B cell (primary cell): ENCODE measurements around the gene ARMC6. TPM values are rescaled to one million over a fixed set of nuclear protein-coding genes. Genes with fewer than 3 reads are reported as not detected.

Source experiments
- ATAC-seq: fragments of 200-7000 bp; cut with Tn5 transposase; one replicate; pipeline ENCODE4 v1.10.0; 2021; ENCODE audit warnings: low read depth, mild to moderate bottlenecking, moderate number of reproducible peaks, moderate library complexity
- CTCF ChIA-PET: fragments of 350-600 bp; sonication (Branson Sonifier 250); formaldehyde crosslinking; loops from one replicate; lab custom pipeline; 2021; ENCODE audit warnings: antibody characterized with exemption, inconsistent platforms; lab: Charles Lee
- POLR2A ChIA-PET: fragments of 350-600 bp; sonication (Branson Sonifier 250); formaldehyde crosslinking; loops from one replicate; lab custom pipeline; 2021; ENCODE audit warnings: antibody characterized with exemption; lab: Charles Lee
- DNase-seq: peaks from one replicate; pipeline ENCODE4 v3.0.0; 2013
- H2AFZ ChIP-seq: 2 replicates; pipeline ENCODE4 v1.6.1; 2012; ENCODE audit warnings: mild to moderate bottlenecking, low read depth, low read length; ENCODE audit not compliant: insufficient read depth, poor library complexity, severe bottlenecking
- H3K27ac ChIP-seq, 2 donors: 1 replicate in 1 of 2; 2 replicates in 1 of 2; pipeline ENCODE4 v1.5.1; 2012 to 2013; ENCODE audit warnings: low read length in 2 of 2, mild to moderate bottlenecking in 2 of 2, moderate library complexity in 1 of 2
- H3K27me3 ChIP-seq, 4 experiments: fragments of 200-600 bp in 1 of 4; sonication (generic) in 1 of 4; replicated peaks in 1 of 4; 1 replicate in 2 of 4; 2 replicates in 2 of 4; pipeline versions ENCODE4 v1.6.1 to v1.7.0; 2013 to 2016; ENCODE audit warnings: low read length in 3 of 4, mild to moderate bottlenecking in 2 of 4, mixed read lengths in 1 of 4, moderate library complexity in 1 of 4; ENCODE audit not compliant: insufficient read depth in 4 of 4, control insufficient read depth in 3 of 4; ENCODE audit errors: control extremely low read depth in 1 of 4
- H3K36me3 ChIP-seq, 2 experiments: replicated peaks in 1 of 2; 1 replicate in 1 of 2; 2 replicates in 1 of 2; pipeline versions ENCODE4 v1.6.1 to v1.7.1; 2013; ENCODE audit warnings: low read length in 1 of 2; ENCODE audit not compliant: insufficient read depth in 2 of 2, control insufficient read depth in 1 of 2; ENCODE audit errors: control extremely low read depth in 1 of 2, extremely low read depth in 1 of 2
- H3K4me1 ChIP-seq, 2 donors: fragments of 200-600 bp in 1 of 2; sonication (generic) in 1 of 2; 1 replicate in 1 of 2; 2 replicates in 1 of 2; pipeline versions ENCODE4 v1.5.1 to v1.6.1; 2013 to 2017; ENCODE audit warnings: low read length in 2 of 2; ENCODE audit not compliant: control insufficient read depth in 2 of 2, insufficient read depth in 2 of 2
- H3K4me2 ChIP-seq: replicated peaks from 2 replicates; pipeline ENCODE3; 2012; ENCODE audit warnings: mild to moderate bottlenecking, low read depth, low read length; ENCODE audit not compliant: poor library complexity, severe bottlenecking
- H3K4me3 ChIP-seq, 5 experiments: fragments of 200-600 bp in 1 of 5; sonication (generic) in 1 of 5; 1 replicate in 3 of 5; 2 replicates in 2 of 5; pipeline versions ENCODE4 v1.5.1 to v1.7.0; 2011 to 2016; ENCODE audit warnings: low read length in 4 of 5, mild to moderate bottlenecking in 4 of 5, low read depth in 2 of 5, control low read depth in 1 of 5, moderate library complexity in 1 of 5; ENCODE audit not compliant: insufficient read depth in 1 of 5; ENCODE audit errors: control extremely low read depth in 1 of 5, extremely low read depth in 1 of 5
- H3K79me2 ChIP-seq: fragments of 200-600 bp; sonication (generic); one replicate; pipeline ENCODE4 v1.6.0; 2016; ENCODE audit warnings: low read length; ENCODE audit not compliant: control insufficient read depth, insufficient read depth
- H3K9ac ChIP-seq: fragments of 200-600 bp; sonication (generic); 2 replicates; pipeline ENCODE4 v1.6.1; 2017; ENCODE audit warnings: mild to moderate bottlenecking, low read length, moderate library complexity
- H3K9me3 ChIP-seq, 3 donors: one replicate each; pipeline versions ENCODE4 v1.6.1 to v1.7.1; 2013; ENCODE audit warnings: low read length in 2 of 3; ENCODE audit not compliant: control insufficient read depth in 2 of 3, insufficient read depth in 1 of 3; ENCODE audit errors: control extremely low read depth in 1 of 3
- H4K20me1 ChIP-seq: 2 replicates; pipeline ENCODE4 v1.6.0; 2012; ENCODE audit warnings: mild to moderate bottlenecking, low read length; ENCODE audit not compliant: insufficient read depth, control insufficient read depth, poor library complexity, severe bottlenecking
- H3K27ac Mint-ChIP-seq: one replicate; pipeline ENCODE4 v1.8.0; 2021; ENCODE audit warnings: mixed read lengths
- H3K27me3 Mint-ChIP-seq: one replicate; pipeline ENCODE4 v1.8.0; 2021; ENCODE audit warnings: mixed read lengths
- H3K4me1 Mint-ChIP-seq: one replicate; pipeline ENCODE4 v1.8.0; 2021; ENCODE audit warnings: mixed read lengths
- H3K4me3 Mint-ChIP-seq: one replicate; pipeline ENCODE4 v1.8.0; 2021; ENCODE audit warnings: mixed read lengths
- H3K9me3 Mint-ChIP-seq: one replicate; pipeline ENCODE4 v1.8.0; 2022; ENCODE audit warnings: mixed read lengths; ENCODE audit not compliant: insufficient read depth
- CTCF ChIP-seq: fragments of 200-600 bp; IDR thresholded peaks from one replicate; pipeline ENCODE4 v1.8.0; 2022; ENCODE audit warnings: antibody characterized with exemption, mild to moderate bottlenecking
- EZH2 ChIP-seq: IDR thresholded peaks from 2 replicates; pipeline ENCODE4 v1.6.1; 2012; ENCODE audit warnings: borderline replicate concordance, low read depth, mild to moderate bottlenecking, moderate library complexity, low read length; ENCODE audit not compliant: insufficient read depth, poor library complexity, severe bottlenecking
- WGBS: methylation state at CpG from one replicate; pipeline ENCODE4 v1.1.5; 2013; ENCODE audit warnings: missing lambda C conversion rate; ENCODE audit not compliant: insufficient coverage; 5-methylcytosine and 5-hydroxymethylcytosine counted together
- intact Hi-C: fragments of 100-400 bp; cut with micrococcal nuclease; formaldehyde crosslinking; loops from one replicate; pipeline ENCODE4 v1.10.0; 2022
- polyA plus RNA-seq: library from polyadenylated mRNA; depleted of rRNA; stranded (reverse); fragments of >200 nt; gene quantifications from 2 replicates; pipeline ENCODE4 v1.2.3, GENCODE V29; 2012
- total RNA-seq, 2 donors: library from RNA; stranded (reverse); fragments of 120-200 nt in 1 of 2; gene quantifications; 1 replicate in 1 of 2; 2 replicates in 1 of 2; pipeline versions ENCODE4 v1.2.3 to v1.2.4, GENCODE V29; 2013 to 2022

Gene ARMC6
- total and polyA plus RNA-seq, 2 donors (not counting 1 experiment from before 2014, with no cell fraction given) = 15.2 to 27.6 TPM

- peaks cover 0 to 50% of the 10 kb centered on the region in 2 experiments for H3K36me3 ChIP-seq
- no peaks in the 10 kb centered on the region for H3K4me1 ChIP-seq
- WGBS = 94% methylated on average over 9 of the region's 9 CpGs
- no peaks in the 10 kb centered on the region for H3K27me3 ChIP-seq
- ChIA-PET POLR2A (no interaction called here), CTCF (interaction anchor here (0.7 to 3.8 kb wide), 6 partner anchors 11 to 127 kb away, joined by 3 to 27 read pairs (median 6); no protein-coding TSS in a partner anchor)
- Mint-ChIP-seq H3K27ac (no peak overlapping the region), H3K4me3 (no peak overlapping the region), H3K9me3 (no peaks in the 10 kb centered on the region), H3K27me3 (no peaks in the 10 kb centered on the region), H3K4me1 (no peaks in the 10 kb centered on the region)
- no peak for TF ChIP-seq EZH2
- TF ChIP-seq CTCF = no peak
- no peaks in the 10 kb centered on the region for H4K20me1 ChIP-seq
- H3K4me3 ChIP-seq = no peak overlapping the region
- DNase-seq (no peak), ATAC-seq (no peak)
- intact Hi-C loops = no loop called here
- no peaks in the 10 kb centered on the region for H3K9me3 ChIP-seq
- peaks cover 18% of the 10 kb centered on the region for H3K79me2 ChIP-seq
- no peak overlapping the region for H3K4me2 ChIP-seq
- no peak overlapping the region for H3K27ac ChIP-seq
- H3K9ac ChIP-seq = no peak overlapping the region
- H2AFZ ChIP-seq = no peak overlapping the region
Observed at GRCh38 chr19:19056636-19057275, 23.4 kb downstream of the ARMC6 start.

- Mint-ChIP-seq H3K27me3 (no peaks in the 10 kb centered on the region), H3K4me3 (no peak overlapping the region), H3K4me1 (no peaks in the 10 kb centered on the region), H3K9me3 (no peaks in the 10 kb centered on the region), H3K27ac (no peak overlapping the region)
- no peak overlapping the region for H3K4me2 ChIP-seq
- peaks cover 15% of the 10 kb centered on the region for H3K79me2 ChIP-seq
- H3K9ac ChIP-seq = no peak overlapping the region
- intact Hi-C loops = no loop called here
- TF ChIP-seq CTCF (no peak), EZH2 (no peak)
- no peaks in the 10 kb centered on the region for H3K4me1 ChIP-seq
- H3K9me3 ChIP-seq = no peaks in the 10 kb centered on the region
- CTCF ChIA-PET = interaction anchor here (0.7 to 3.8 kb wide), 2 partner anchors 58 to 127 kb away, joined by 3 to 27 read pairs; no protein-coding TSS in a partner anchor
- no peaks in the 10 kb centered on the region for H4K20me1 ChIP-seq
- WGBS = 95% methylated on average over 12 of the region's 13 CpGs
- no peak for DNase-seq
- H3K36me3 ChIP-seq = peaks cover 0 to 45% of the 10 kb centered on the region in 2 experiments
- H2AFZ ChIP-seq = no peak overlapping the region
- H3K27me3 ChIP-seq = no peaks in the 10 kb centered on the region
- H3K4me3 ChIP-seq = no peak overlapping the region
- no peak overlapping the region for H3K27ac ChIP-seq
- POLR2A ChIA-PET = no interaction called here
- ATAC-seq = no peak
Observed at GRCh38 chr19:19057317-19057716, 23.9 kb downstream of the ARMC6 start.
